Effector CD8-positive, alpha-beta T cell (primary cell): ENCODE measurements around the gene COQ2.
A peak's percentile ranks its signal among the peaks of the same experiment; 100 is the strongest.

ENCODE experiments used
- DNase-seq: peaks from one replicate; lab custom pipeline; 2025; lab: John Stamatoyannopoulos, UW

The COQ2 gene

GRCh38 chr4:83216959-83217683 lies 67.5 kb downstream of the COQ2 start:
- peak; percentile 2 for DNase-seq

GRCh38 chr4:83214079-83214478 lies 70.5 kb downstream of the COQ2 start:
- DNase-seq, result no peak
